NCI-H2196 (cell line): ENCODE data around the gene GASK1A.
"Not testable (repeated sequence)": the region's sequence is repeated elsewhere in the genome, so short reads cannot be mapped to it uniquely, and the experiment has no call there.

Experiments
- DNase-seq: peaks from one replicate; lab custom pipeline; 2025; ENCODE audit not compliant: unreplicated experiment; lab: John Stamatoyannopoulos, UW

The GASK1A gene

DNA sequence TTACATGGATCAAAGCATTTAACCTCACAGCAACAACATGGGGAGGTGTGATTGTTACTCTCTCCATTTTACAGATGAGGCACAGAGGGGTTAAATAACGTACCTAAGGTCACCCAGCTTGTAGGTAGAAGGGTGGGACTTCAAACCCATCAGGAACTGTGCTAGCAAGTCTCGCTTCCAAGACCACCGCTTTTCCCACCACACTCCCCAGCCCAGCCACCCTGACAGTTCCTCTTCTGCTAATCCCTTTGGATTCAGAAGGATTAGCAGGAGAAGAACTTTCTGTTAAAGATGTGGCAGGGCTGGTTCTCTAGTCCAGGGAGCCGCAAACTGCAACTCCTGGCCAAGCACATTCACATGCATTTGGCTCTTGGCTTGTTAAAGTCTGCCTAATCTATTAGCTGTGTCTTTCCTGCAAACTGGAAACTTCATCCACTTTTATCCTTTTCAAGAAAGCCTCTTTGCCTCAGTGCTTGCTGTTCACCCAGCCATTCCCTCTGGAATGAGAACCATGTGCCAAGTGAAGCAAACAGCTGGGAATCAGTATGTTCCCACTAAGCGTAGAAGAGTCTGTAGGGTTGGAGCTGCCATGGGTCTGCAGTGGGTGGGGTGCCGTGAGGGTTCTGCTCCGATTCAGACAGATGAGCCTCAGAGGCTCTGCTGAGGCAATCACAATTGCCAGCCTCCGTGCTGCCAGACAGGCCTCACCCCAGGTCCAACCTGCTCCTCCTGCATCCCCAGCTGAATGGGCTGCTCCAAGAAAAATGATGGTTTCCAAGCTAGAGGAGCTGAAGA lies 82.2 kb downstream of the GASK1A start:
- DNase-seq = no peak

DNA sequence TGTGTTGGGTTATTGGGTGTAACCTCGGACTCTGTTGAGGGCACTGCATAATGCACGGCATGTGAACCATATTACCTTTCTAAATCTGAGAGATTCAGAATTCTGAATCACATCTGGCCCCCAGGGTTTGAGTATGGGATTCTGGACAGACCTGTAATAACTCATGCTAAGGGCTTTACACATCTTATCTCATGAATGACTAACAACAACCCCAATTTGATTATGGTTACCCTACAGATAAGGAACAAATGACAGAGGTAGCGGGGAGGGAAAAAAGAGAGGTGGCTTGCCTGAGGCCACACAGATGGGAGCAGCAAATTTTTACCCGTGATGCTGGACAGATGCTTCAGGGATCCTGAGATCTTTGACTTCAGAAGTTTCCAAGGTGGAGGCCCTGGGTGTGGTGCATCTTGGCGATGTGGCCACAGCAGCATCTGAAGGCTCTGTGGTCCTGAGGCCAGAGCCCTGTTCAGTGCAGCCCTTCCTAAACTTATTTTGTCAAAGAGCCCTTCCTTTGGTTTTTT lies 83.0 kb downstream of the GASK1A start:
- no peak for DNase-seq

DNA sequence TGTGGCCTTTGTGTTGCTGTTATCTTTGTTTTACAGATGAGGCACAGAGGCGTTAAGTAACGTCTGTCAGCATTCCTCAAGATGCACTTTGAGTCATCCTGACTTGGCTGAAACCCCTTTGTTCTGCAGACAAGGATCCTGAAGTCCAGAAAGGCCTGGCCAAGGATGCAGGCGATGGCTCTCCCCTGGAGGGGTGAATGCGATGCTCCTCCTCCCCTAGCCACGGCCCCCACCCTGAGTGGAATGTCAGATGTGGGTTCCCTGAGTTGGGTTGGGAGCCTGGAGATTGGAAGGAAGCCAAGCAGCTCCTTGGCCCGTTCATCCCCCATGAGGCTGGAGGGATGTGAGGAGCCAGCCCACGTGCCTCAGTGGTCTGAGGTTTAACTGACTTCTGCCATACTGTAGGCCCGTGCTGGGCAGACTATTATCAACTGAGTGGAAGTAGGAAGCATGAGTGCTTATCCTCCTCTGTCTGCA lies 83.5 kb downstream of the GASK1A start:
- no peak for DNase-seq

DNA sequence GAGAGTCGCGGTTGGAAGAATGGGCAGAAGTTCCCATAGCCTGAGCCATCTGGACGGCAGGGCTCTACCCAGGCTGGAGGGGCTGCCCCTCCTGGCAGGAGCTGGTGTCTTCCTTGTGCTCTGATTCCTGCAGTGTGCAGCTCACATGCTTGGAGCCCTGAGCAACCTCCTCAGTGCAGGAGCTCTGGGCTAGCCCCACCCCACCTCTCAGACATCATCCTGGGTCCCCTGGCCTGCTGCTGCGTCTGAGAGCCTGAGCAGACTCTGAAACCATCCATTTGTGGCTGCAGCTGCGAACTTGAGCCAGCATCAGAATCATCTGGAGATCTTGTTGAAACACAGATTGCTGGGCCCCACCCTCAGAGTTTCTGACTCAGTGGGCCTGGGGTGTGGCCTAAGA lies 84.0 kb downstream of the GASK1A start:
- DNase-seq = no peak

DNA sequence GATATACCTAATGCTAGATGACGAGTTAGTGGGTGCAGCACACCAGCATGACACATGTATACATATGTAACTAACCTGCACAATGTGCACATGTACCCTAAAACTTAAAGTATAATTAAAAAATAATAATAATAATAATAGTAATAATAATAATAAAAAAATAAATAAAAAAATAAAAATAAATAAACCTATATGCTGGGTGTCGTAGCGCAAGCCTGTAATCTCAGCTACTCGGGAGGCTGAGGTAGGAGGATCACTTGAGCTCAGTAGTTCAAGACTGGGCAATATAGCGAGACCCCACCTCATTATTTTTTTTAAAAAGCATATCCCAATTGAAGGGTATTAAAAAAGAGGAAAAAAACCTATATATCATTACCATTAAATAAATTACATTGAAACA lies 91.6 kb downstream of the GASK1A start:
- not testable (repeated sequence) for DNase-seq

DNA sequence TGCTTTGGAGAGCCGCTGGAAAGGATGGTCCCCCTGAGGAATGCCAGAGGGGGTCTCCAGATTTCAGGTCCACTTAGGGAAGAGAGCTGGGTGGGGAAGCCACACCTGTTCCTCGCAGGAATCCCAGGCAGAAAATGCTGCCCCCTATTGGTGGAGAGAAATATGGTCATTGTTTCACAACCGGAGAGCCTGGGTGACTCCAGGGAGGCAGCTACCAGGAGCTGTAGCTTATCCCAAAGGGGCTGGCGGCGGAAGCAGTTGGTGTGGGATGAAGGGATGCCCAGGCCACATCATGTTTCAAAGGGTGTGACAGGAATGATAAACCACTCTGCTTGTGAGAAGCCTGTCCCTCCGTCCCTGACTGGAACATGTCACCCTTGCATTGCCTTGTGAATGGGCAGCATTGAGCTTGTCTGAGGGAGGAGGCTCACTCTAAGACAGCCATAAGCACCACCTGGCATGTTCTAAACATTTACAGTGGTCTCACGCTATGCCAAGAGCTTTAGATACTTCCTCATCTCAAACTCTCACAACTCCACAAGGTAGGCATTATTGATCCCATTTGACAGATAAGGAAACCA lies 92.3 kb downstream of the GASK1A start:
- no peak for DNase-seq

DNA sequence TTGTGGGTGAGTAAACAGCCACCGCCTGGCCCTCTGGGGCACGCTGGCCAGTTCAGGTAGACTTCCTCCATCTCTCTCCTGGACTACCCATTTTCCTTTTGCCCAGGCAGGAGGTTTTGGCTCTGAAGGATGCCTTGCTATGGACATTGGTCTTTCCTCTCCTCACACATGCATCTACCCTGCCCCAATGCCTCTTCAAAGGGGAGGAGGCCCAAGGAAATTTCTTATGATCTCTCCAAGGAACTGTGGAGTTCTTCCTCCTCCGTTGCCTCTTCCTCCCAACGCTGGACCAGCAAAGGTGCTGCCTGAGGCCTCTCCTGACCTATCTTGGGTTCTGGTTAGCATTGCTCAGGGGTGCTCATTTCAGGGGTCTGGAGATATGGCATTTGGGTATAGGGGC lies 93.2 kb downstream of the GASK1A start:
- no peak for DNase-seq

DNA sequence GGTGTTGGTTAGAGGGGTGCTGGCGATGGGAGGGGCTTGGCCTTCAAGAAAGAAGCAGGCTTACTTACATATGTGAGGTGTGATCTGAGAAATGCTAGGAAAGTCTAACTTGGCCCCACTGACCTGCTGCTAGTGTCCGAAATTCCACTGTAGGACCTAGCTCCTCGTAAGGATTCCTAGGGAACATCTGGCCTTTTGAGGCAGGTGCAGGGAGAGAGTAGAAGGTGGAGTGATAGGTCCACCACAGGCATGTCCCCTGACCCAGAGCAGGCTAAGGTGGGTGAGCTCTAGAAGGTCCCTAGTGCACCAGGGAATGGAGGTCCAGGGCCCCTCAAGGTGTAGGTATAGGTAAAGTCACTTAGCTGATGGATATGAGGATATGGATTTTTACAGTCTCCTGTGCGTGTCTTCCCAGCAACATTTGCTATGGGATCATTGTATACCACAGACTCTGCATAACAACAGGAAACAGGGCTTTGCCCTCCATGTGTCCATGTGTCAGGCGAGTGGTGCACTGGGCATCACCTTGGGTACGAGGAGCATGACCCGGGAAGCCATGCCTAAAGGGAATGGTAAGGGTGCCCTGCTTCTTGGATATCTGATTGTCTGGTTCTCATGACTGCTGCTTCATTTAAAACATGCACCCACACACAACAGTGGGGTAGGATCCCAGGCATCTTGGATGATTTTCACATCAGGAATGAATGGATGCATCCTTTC lies 94.2 kb downstream of the GASK1A start:
- no peak for DNase-seq

DNA sequence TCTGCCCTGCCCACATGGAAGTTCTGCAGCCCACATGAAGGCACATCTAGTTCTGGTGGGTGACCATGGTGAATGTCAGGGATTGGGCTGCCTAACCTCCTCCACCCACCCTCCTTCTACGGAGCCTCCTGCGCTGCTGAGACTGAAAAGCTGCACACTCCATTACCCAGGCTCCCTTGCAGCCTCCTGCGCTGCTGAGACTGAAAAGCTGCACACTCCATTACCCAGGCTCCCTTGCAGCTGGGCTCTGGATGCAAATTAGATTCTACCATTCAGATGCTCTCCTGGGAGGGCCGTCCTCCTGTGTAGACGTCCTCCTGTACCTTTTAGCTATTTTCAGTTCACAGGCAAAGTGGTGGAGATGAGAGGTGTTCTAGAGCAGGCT lies 94.7 kb downstream of the GASK1A start:
- no peak for DNase-seq

DNA sequence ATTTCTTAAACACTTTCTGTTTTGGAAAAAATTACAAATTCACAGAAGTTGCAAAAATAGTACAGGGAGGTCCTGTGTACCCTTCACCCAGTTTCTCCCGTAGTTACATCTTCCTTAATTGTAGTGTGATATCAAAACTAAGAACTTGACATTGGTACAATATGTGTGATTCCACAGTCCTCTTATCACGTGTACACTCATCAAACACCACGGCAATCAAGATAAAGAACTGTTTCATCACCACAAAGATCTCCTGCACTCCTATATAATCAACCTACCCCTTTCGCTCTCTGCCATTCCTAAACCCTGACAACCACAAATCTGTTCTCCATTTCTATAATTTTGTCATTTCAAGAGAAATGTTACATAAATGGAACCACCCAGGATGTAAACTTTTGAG lies 95.4 kb downstream of the GASK1A start:
- DNase-seq = no peak

DNA sequence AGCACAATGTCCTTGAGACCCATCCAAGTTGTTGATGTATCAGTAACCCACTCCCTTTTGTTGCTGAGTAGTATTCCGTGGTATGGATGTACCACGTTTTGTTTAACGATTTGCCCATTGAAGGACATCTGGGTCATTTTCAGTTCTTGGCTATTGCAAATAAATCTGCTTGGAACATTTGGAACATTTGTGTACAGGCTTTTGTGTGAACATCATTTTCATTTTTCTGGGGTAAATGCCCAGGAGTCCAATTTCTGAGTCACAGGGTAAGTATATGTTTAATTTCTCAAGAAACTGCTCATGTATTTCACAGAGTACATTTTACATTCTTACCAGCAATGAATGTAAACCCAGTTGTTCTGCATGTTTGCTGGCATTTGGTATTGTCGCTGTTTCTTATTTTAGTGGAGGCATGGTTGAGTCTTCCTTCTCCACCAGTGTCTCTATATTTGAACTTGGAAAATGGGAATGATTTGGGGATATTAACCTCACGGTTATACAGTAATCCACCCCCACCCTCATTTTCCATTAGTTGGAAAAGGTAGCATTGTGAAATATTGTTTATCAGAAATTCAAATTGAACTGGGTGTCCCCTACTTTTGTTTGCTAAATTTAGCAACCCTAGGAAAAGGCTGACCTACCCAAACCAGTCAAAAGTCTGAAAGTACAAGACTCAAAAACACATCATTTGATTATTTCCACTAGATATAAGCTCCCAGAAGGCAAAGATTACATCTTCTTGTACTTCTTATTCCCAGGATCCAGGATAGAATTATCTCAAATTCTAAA lies 96.0 kb downstream of the GASK1A start:
- DNase-seq = no peak

DNA sequence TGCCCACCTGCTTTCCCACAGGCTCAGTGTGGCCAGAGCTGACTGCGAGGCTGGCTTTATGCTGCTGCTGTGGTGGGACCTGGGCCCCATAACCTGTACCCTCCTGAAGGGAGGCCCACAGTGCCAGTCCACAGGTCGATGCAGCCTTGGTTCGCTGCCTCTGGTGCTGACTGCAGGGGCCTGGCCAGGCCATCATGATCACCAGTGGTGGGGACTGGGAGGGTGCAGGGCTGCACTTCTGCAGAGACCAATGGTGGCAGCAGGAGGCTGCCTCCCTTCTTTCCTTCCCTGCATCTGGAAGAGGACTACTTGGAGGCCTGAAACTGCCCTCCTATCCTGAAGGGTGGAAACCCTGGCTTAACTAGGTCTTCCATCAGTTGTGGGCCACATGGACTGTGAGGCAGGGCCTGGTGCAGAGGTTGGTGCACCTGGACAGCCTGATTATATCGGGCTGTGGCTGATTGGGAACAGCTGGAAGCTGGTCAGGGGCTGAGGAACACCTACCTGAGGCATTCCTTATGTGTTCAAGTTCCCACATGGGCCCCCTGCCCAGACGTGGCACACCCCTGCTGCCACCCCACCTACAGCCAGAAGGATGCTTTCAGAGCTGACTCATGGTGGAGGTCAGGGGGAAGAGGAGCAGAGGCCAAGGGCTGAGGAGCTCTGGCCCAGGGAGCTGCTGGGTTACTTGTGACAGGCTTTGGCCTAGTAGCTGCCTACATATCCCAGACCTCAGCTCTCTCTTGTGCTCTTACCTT lies 97.0 kb downstream of the GASK1A start:
- DNase-seq = no peak

DNA sequence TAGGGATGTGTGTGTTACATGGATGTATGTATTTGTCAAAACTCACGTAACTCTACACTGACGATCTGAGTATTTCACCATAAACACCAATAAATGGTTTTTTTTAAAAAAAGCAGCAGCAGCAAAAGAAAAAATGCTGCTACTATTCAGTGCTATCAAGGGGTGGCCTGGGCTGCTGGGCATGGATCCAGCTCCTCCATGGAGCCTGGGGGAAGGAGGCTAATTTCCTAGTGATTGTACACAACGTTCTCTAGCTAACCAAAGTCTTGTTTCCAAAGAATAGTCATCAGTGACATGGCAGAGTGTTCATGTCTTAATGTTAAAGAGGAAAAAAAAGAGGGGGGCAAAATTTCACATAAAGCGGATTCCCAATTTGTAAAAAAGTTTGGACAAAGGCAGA lies 97.7 kb downstream of the GASK1A start:
- no peak for DNase-seq

DNA sequence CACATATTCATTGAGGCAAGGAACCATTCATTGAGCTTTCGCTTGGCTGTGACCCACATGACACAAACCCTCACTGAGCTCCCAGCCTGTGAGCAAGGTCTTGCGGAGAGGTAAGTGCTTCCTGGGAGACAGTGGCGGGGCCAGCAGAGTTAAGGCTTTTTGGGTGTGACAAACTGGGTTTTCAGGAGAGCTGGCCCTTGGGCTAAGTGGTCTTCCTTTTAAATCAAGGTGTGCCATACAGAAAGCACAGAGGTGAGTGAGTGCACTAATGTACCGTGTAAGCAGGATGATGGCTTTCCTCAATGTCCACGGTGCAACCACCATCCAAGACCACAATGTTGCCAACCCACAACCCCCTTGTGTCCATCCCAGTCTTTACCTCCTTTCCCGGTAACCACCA lies 98.2 kb downstream of the GASK1A start:
- no peak for DNase-seq

DNA sequence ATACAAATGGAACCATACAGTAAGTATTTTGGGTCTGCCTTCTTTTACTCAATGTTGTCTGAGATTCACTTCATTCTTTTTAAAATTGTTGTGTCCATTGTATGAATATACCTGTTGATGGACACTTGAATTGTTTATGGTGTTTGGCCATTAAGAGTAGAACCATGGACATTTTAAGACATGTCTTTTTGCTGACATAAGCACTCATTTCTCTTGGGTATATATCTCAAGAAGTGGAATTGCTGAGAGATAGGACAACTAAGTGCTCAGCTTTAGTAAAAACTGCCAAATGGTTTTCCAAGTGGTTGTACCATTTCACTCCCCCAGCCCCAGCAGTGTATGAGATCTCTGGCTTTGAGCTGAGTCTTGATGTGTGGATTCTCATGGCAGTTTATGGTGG lies 98.6 kb downstream of the GASK1A start:
- no peak for DNase-seq

DNA sequence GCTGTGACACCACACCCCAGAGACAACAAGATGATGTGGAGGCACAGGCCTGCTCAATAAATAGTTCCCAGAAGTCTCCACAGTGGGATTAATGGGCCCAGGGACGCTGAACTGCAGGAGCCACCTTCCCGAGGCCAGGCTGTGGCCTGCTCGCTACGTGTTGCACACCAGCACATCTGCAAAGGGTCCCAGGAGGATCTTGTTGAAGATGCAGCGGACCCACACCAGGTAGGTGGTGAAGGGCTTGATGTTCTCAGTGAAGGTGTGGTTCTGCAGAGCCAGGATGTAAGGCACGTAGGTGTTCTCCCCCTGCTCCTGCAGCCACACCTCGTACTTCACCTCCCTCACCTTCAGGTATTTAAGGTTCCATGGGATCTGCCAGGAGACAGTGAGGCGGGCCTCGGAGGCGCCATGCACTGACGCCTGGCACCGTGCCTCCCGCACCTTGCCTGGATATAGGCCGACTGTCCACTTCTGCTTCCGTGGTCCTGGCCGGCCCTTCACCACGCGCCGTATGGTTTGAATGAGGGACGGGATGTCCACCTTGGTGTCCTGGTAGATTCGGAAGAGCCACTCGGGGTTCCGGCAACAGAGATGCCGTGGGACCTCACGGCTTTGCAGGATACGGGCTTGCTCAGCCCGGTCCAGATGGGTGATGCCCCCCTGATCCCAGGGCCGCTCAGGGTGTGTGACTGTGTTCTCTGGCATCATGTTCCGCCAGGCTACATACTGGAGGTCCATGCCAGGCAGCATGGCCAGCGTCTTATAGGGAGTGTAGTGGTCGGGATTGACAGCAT lies 100.6 kb downstream of the GASK1A start:
- DNase-seq = no peak

DNA sequence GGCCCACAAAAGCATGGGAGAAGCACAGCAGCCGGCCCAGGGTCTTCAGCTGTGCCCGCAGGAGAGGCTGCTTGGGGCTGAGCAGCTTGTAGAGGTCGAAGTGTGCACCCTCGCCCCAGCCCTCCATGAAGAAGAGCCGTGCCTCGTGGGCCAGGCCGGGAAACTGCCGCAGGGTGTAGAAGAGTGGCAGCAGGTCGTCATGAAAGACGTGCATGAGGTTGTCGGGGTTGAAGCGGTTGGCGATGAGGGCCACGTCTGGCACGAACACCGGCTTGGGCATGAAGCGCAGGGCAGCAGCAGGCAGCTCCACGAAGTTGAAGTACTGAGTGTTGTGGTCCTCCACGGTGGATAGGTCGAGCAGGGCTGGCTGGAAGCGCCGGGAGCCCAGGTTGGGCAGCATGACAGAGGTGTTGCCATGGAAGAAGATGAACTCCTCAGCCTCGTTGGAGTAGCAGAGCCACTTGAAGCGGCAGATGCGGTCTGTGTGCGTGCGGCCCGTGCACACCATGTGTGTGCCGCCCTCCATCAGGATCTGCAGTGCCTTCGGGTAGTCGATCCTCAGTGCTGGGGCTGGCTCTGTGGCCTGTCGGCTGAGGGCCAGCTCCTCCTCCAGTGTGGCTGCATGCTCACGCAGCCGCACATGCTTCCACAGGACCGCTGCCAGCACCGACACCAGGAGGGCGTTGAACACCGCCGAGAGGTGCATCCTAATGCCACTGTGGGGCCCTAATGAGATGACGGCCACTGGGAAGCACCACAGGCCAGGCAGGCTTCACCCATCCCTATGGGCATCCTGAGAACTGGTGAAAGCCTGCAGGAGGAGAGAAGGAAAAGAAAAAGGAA lies 101.8 kb downstream of the GASK1A start:
- DNase-seq = no peak

DNA sequence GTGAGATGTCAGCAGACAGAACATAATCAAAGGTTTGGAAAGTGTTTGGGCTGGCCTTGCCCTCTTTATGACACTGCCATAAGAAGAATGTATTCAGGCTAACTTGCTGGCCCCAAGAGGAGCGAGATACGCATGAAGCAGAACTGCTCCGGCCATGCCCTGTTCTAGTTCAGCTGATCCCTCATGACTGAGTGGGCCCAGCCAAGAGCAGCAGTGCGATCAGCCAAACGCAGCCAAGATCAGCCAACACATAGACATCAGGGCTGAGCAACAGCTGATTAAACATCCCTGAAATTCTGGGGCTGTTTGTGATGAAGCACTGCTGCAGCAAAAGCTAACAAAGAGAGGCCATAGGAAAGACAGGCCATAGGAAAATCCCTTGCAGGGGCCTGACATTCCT lies 102.7 kb downstream of the GASK1A start:
- no peak for DNase-seq

DNA sequence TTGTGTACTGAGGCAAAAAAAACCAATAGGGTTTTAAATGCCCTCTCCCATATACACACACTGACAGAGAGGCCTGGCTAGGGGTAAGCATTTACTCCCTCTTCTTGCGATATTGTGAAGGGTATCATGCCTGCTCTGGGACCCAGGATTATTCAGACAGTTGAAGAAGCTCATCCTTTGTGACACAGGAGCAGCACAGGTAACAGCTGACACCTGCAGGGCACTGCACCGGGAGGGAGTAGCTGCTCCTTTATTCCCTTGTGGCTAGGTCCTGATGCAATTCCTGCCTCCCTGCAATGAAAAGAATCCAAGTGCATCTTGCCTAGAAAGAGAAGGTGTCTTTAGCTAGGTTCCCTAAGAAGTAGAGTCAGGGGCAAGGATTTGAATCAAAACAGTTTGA lies 103.3 kb downstream of the GASK1A start:
- no peak for DNase-seq
